Kidney epithelial cell (primary cell): ENCODE data around the gene STOM. TPM values are rescaled to one million over a fixed set of nuclear protein-coding genes. Genes with fewer than 3 reads are reported as not detected.
A peak's percentile ranks its signal among the peaks of the same experiment; 100 is the strongest.

Experiments
- DNase-seq: peaks from one replicate; pipeline ENCODE4 v3.0.0-alpha.2; 2010; ENCODE audit warnings: low read depth
- H3K27me3 ChIP-seq: 2 replicates; pipeline ENCODE4 v1.6.0; 2011; ENCODE audit warnings: low read length; ENCODE audit not compliant: control insufficient read depth, insufficient read depth
- H3K36me3 ChIP-seq: 2 replicates; pipeline ENCODE4 v1.5.1; 2011; ENCODE audit warnings: low read length; ENCODE audit not compliant: control insufficient read depth, insufficient read depth
- H3K4me3 ChIP-seq: 2 replicates; pipeline ENCODE4 v1.5.1; 2011; ENCODE audit warnings: low read depth, mild to moderate bottlenecking, control low read depth, low read length
- total RNA-seq: library from RNA; depleted of rRNA; stranded (reverse); fragments of >200 nt; gene quantifications from 2 replicates; pipeline ENCODE4 v1.2.3, GENCODE V29; 2015
- TF ChIP-seq, protein P1 (sequence below): IDR thresholded peaks from 2 replicates; pipeline ENCODE4 v1.5.1; 2011; ENCODE audit warnings: mild to moderate bottlenecking, moderate library complexity, low read length, control low read depth, inconsistent platforms; ENCODE audit not compliant: insufficient read depth, poor library complexity, severe bottlenecking

STOM gene
- total RNA-seq, 1 donor from 2014 or later, result 16.8 TPM

DNA sequence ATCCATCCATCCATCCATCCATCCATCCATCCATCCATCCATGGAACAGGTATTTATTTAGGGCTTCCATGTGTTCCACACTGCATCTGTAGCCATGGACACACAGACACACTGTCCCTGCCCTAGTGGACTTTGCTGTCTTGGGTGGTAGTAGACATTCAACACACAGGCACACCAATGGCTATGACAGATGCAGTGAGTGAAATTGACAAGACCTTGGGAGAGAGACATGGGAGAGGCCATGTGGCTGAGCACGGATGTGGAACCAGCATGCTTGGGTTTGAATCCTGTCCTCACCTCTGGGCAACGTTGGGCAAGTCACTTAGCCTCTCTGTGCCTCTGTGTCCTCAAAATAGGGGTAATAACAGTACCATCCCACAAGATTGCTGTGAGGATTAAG lies 45.3 kb downstream of the STOM start:
- TF ChIP-seq, protein P1, sequence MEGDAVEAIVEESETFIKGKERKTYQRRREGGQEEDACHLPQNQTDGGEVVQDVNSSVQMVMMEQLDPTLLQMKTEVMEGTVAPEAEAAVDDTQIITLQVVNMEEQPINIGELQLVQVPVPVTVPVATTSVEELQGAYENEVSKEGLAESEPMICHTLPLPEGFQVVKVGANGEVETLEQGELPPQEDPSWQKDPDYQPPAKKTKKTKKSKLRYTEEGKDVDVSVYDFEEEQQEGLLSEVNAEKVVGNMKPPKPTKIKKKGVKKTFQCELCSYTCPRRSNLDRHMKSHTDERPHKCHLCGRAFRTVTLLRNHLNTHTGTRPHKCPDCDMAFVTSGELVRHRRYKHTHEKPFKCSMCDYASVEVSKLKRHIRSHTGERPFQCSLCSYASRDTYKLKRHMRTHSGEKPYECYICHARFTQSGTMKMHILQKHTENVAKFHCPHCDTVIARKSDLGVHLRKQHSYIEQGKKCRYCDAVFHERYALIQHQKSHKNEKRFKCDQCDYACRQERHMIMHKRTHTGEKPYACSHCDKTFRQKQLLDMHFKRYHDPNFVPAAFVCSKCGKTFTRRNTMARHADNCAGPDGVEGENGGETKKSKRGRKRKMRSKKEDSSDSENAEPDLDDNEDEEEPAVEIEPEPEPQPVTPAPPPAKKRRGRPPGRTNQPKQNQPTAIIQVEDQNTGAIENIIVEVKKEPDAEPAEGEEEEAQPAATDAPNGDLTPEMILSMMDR, result no peak
- H3K36me3 ChIP-seq, result peaks cover 5% of the 10 kb centered on the region
- no peak for DNase-seq
- H3K27me3 ChIP-seq, result no peaks in the 10 kb centered on the region
- no peak overlapping the region for H3K4me3 ChIP-seq

DNA sequence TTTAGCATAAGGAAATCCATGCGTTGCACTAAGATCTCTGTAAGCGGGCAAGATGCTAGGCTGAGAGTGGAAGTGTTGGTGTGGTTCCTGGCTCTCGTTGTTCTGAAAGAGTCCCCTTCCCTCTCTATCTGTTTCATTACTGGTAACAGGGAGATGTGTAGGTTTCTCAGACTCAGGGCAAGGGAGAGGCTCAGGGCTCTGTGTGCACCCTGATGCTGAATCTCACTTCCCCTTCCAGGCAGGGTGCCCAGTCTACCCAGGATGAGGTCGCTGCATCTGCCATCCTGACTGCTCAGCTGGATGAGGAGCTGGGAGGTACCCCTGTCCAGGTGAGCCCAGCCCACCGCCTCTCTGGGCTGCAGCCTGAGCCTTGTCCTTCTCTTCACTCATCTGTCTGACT lies 45.7 kb downstream of the STOM start:
- Histone ChIP-seq H3K4me3 (no peak overlapping the region), H3K27me3 (no peaks in the 10 kb centered on the region), H3K36me3 (peaks cover 5% of the 10 kb centered on the region)
- TF ChIP-seq, protein P1, result no peak
- DNase-seq, result no peak

DNA sequence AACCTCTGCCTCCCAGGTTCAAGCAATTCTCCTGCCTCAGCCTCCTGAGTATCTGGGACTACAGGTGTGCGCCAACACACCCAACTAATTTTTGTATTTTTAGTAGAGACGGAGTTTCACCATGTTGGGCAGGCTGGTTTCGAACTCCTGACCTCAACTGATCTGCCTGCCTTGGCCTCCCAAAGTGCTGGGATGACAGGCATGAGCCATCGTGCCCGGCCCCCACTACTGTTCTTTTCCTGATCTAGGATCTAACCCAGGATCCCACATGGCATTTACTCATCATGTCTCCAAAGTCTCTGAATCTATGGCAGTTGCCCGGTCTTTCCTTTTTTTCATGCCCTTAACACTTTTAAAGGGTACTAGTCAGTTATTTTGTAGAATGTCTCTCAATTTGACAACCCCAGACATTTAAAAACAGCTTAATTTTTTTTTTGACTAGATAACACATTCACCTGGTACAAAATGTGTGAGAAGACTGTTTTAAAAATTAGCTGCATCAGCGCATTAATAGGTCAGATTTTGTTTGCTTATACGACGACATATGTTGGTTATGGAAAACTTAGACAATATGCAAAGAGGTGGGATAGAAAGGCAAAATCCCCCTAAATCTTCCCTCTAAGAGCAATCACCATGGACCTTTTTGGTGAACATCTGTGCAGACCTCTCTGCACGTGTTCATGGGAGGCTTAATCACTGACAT lies 46.5 kb downstream of the STOM start:
- no peaks in the 10 kb centered on the region for H3K27me3 ChIP-seq
- DNase-seq, result no peak
- TF ChIP-seq, protein P1, result no peak
- H3K4me3 ChIP-seq, result no peak overlapping the region
- H3K36me3 ChIP-seq, result peaks cover 6% of the 10 kb centered on the region

DNA sequence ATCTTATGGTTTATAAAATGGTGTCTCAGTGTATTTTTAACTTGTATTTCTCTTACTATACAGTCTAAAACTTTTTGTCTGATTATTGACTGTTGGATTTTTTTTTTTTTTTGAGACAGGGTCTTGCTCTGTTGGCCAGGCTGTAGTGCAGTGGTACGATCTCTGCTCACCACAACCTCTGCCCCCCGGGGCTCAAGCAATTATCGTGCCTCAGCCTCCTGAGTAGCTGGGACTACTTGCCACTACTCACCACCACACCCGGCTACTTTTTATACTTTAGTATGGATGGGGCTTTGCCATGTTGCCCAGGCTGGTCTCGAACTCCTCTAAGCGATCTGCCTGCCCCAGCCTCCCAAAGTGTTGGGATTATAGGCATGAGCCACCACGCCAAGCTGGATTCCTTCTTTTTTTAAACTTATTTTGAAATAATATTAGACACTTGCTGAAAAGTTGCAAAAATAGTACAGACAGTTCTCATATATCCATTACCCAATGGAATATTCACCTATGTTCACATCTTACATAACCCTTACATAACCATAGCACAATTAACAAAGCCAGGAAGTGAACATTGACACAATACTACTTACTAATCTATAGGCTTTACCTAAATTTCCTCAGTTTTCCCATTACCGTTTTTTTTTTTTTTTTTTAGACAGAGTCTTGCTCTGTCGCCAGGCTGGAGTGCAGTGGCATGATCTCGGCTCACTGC lies 47.2 kb downstream of the STOM start:
- peaks cover 7% of the 10 kb centered on the region for H3K36me3 ChIP-seq
- no peaks in the 10 kb centered on the region for H3K27me3 ChIP-seq
- TF ChIP-seq, protein P1, result no peak
- DNase-seq, result no peak
- no peak overlapping the region for H3K4me3 ChIP-seq

DNA sequence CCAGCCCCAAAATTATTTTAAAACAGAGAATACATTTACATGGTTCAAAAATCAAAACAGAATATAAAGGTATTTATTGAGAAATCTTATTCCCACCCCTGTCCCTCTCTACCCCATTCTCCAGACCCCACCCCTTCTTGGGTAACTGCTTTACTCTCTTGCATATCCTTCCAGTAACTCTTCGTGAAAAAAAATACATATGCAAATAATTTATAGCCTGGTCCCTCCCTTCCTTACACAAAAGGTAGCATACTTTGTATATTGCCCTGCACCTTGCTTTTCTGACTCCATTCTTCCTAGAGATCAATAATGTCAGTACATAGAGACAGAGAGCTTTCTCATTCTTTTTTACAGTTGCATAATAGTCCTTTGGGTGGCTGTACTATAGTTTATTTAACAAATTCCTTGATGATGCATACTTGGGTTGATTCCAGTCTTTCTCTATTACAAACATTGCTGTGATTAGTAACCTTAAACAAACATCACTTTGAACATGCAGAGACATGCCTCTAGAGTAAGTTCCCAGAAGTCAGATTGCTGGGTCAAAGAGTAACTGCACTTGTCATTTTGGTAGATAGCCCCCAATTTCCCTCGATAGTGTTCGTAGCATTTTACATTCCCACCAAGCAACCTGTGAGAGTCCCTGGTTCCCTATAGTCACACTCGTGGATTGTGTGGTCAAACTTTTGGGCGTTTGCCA lies 47.9 kb downstream of the STOM start:
- H3K4me3 ChIP-seq, result no peak overlapping the region
- DNase-seq, result peak; percentile 74
- no peaks in the 10 kb centered on the region for H3K27me3 ChIP-seq
- TF ChIP-seq, protein P1, result no peak
- peaks cover 7% of the 10 kb centered on the region for H3K36me3 ChIP-seq
